ENCODE data around the gene CORO2A.

CORO2A gene

DNA sequence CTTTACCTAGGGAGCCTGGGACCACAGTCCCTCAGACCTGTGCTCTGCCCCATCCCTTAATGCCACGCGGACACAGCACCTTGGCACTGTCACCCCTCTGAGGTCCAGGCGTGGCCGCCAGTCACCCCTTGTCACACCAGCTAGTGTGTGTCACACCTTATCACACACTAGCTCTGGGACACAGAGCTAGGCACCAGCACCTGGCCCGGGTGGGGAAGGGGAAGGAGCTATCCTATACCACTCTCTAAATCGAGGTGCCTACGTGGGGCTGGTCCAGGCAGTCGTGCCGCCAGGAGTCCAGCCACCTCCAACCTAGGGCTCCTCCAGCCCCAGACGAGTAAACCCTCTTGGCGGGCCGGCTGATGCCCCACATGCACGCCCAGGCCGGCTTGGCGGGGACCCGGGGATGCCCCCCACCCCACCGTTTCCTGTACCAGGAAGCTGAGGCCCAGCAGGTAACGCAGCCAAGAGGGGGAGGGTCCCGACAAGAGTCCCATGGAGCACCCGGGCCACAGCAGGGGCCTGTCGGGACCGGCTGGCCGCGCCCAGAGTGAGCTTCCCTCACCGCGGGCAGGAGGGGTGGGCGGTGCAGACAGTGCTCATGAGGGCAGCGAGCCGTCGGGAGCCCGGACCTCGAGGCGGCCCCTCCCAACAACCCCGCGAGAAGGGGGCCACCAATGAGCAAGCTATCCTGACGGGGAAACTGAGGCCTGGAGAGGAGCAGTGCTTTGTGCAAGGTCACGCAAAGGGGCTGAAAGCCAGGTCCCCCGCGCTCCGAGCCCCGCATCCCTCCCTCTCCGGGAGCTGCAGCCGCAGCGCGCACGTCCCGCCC, 550 bp downstream of the CORO2A start:
- no peak for TF ChIP-seq FOXP2 (optimal IDR thresholded peaks at IDR 0.05; ENCODE audit: control extremely low read depth, extremely low read length, insufficient read depth)
- no peak for TF ChIP-seq POLR2AphosphoS5 (IDR thresholded peaks at IDR 0.05; ENCODE audit: borderline replicate concordance, low read depth, low read length)
- no peak for TF ChIP-seq EZH2 (IDR thresholded peaks at IDR 0.05)
- Histone ChIP-seq H3K9me3 (ENCODE audit: low read depth, low read length) (no peaks in the 10 kb centered on the region), H3K9ac (ENCODE audit: insufficient read length) (no peak overlapping the region), H3K27ac (no peak overlapping the region), H3K4me3 (peak overlapping the region; percentile 78), H3K36me3 (ENCODE audit: insufficient read depth, low read length) (no peaks in the 10 kb centered on the region)
- no peak for DNase-seq (ENCODE audit: low read depth, low spot score)

DNA sequence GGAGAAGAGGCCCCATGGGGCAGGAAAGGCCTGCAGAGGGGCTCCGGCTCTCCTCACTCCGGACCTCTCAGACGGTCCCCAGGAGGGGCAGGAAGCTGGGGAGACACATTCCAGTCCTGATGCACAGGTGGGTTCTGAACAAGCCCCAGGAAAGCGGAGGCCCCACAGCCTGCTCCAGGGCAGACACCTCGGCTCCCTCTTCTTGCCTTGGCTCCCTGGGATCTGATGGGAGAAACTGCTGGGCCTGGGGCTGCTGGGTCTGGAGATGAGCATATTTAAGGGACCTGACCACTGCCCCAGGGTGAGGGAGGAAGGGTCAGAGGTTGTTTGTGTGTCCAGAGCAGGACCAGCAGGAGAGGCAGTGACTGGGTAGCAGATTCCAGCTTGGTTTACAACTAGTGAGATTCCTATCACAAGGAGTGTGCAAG, 1.2 kb downstream of the CORO2A start:
- Histone ChIP-seq H3K27ac (no peak overlapping the region), H3K36me3 (ENCODE audit: insufficient read depth, low read length) (no peaks in the 10 kb centered on the region), H3K4me3 (no peak overlapping the region), H3K9me3 (ENCODE audit: low read depth, low read length) (no peaks in the 10 kb centered on the region), H3K9ac (ENCODE audit: insufficient read length) (no peak overlapping the region)
- no peak for DNase-seq (ENCODE audit: low read depth, low spot score)
- TF ChIP-seq EZH2 (IDR thresholded peaks at IDR 0.05), result no peak
- no peak for TF ChIP-seq FOXP2 (optimal IDR thresholded peaks at IDR 0.05; ENCODE audit: control extremely low read depth, extremely low read length, insufficient read depth)
- no peak for TF ChIP-seq POLR2AphosphoS5 (IDR thresholded peaks at IDR 0.05; ENCODE audit: borderline replicate concordance, low read depth, low read length)

DNA sequence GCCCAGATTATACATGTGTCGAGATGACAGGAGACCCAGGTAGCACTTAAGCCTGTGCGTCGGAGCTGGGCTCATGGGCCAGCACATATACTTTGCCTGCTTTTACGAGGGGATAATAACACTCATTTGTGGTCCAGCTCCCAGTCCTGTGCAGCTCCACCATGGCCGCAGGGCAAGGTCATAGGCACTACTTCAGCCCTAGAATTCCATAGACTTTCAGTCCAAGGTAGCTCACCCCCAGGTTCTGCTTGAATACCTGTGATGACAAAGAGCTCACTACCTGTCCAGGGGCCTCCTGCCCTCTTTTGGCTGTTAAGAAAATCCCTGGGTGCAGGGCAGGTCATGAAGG, 1.7 kb downstream of the CORO2A start:
- no peak overlapping the region for H3K27ac ChIP-seq
- no peak for TF ChIP-seq EZH2 (IDR thresholded peaks at IDR 0.05)
- no peak for TF ChIP-seq POLR2AphosphoS5 (IDR thresholded peaks at IDR 0.05; ENCODE audit: borderline replicate concordance, low read depth, low read length)
- no peaks in the 10 kb centered on the region for H3K36me3 ChIP-seq (ENCODE audit: insufficient read depth, low read length)
- H3K9me3 ChIP-seq (ENCODE audit: low read depth, low read length), result no peaks in the 10 kb centered on the region
- H3K9ac ChIP-seq (ENCODE audit: insufficient read length), result no peak overlapping the region
- no peak overlapping the region for H3K4me3 ChIP-seq
- no peak for DNase-seq (ENCODE audit: low read depth, low spot score)

DNA sequence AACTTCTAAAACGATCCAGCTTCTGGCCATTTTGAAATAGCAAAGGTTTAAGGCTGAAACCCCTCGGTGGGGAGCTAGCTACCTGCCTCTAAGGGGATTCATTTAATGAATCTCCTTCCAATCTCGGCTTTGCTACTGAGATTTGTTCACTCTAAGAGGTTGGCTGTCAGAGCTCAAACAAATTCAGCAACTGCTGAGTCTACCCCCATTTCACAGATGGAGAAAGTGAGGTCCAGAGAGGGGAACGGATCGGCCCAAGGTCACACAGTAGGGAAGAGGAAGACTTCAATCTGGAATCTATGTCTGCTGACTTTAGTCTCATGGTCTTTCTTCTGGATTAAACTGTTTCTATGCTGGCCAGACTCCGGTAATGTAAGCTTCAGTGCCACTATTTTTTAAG, 3.0 kb downstream of the CORO2A start:
- TF ChIP-seq EZH2 (IDR thresholded peaks at IDR 0.05), result no peak
- no peak overlapping the region for H3K27ac ChIP-seq
- H3K4me3 ChIP-seq, result no peak overlapping the region
- H3K9ac ChIP-seq (ENCODE audit: insufficient read length), result no peak overlapping the region
- DNase-seq (ENCODE audit: low read depth, low spot score), result no peak
- H3K36me3 ChIP-seq (ENCODE audit: insufficient read depth, low read length), result no peaks in the 10 kb centered on the region
- H3K9me3 ChIP-seq (ENCODE audit: low read depth, low read length), result no peaks in the 10 kb centered on the region

DNA sequence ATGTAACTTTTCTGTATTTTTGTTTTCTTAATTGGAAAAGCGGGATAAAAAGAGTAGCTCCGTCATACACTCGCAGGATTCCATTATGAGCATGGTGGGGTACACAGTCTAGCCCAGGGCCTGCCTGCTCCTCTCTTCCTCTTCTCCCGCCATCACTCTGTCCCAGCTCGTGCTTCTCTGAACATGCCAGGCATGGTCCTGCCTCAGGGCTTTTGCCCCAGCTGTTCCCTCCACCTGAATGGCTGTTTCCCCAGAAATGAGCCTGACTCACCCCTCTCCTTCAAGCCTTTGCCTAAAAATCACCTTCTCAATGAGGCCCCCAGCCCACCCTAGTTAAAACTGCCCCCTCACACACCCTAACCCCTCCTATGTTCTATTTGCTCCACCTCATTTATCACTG, 4.5 kb downstream of the CORO2A start:
- no peaks in the 10 kb centered on the region for H3K9me3 ChIP-seq (ENCODE audit: low read depth, low read length)
- TF ChIP-seq FOXP2 (optimal IDR thresholded peaks at IDR 0.05; ENCODE audit: control extremely low read depth, extremely low read length, insufficient read depth) (no peak), EZH2 (IDR thresholded peaks at IDR 0.05) (no peak), POLR2AphosphoS5 (IDR thresholded peaks at IDR 0.05; ENCODE audit: borderline replicate concordance, low read depth, low read length) (no peak)
- no peak overlapping the region for H3K27ac ChIP-seq
- H3K36me3 ChIP-seq (ENCODE audit: insufficient read depth, low read length), result no peaks in the 10 kb centered on the region
- H3K9ac ChIP-seq (ENCODE audit: insufficient read length), result no peak overlapping the region
- no peak overlapping the region for H3K4me3 ChIP-seq
- DNase-seq (ENCODE audit: low read depth, low spot score), result no peak

DNA sequence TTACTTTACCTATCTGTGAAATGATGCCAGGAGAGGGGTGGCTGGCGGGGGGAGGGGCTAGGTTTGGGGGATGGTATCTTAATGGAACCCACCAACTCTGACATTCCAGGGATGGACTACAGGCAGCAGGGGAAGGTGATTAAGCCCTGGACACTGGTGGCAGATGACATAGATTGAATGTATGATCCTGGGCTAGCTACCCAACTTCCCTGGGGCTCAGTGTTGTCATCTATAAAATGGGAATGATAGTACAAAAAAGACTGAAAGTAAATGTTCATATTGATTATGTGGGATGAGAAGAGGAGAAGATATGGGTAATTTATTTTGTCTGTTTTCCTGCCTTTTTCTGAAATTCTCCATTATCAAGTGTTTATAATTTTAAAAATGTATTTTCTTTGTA, 6.2 kb downstream of the CORO2A start:
- no peak for DNase-seq (ENCODE audit: low read depth, low spot score)
- no peaks in the 10 kb centered on the region for H3K9me3 ChIP-seq (ENCODE audit: low read depth, low read length)
- TF ChIP-seq EZH2 (IDR thresholded peaks at IDR 0.05) (no peak), POLR2AphosphoS5 (IDR thresholded peaks at IDR 0.05; ENCODE audit: borderline replicate concordance, low read depth, low read length) (no peak), FOXP2 (optimal IDR thresholded peaks at IDR 0.05; ENCODE audit: control extremely low read depth, extremely low read length, insufficient read depth) (no peak)
- no peaks in the 10 kb centered on the region for H3K36me3 ChIP-seq (ENCODE audit: insufficient read depth, low read length)
- no peak overlapping the region for H3K4me3 ChIP-seq
- H3K27ac ChIP-seq, result no peak overlapping the region
- no peak overlapping the region for H3K9ac ChIP-seq (ENCODE audit: insufficient read length)

GRCh38 chr9:98185611-98186171, 6.7 kb downstream of the CORO2A start:
- Histone ChIP-seq H3K4me3 (no peak overlapping the region), H3K9me3 (ENCODE audit: low read depth, low read length) (no peaks in the 10 kb centered on the region), H3K27ac (no peak overlapping the region), H3K36me3 (ENCODE audit: insufficient read depth, low read length) (no peaks in the 10 kb centered on the region), H3K9ac (ENCODE audit: insufficient read length) (no peak overlapping the region)
- no peak for TF ChIP-seq POLR2AphosphoS5 (IDR thresholded peaks at IDR 0.05; ENCODE audit: borderline replicate concordance, low read depth, low read length)
- no peak for TF ChIP-seq FOXP2 (optimal IDR thresholded peaks at IDR 0.05; ENCODE audit: control extremely low read depth, extremely low read length, insufficient read depth)
- TF ChIP-seq EZH2 (IDR thresholded peaks at IDR 0.05), result no peak
- DNase-seq (ENCODE audit: low read depth, low spot score), result no peak

DNA sequence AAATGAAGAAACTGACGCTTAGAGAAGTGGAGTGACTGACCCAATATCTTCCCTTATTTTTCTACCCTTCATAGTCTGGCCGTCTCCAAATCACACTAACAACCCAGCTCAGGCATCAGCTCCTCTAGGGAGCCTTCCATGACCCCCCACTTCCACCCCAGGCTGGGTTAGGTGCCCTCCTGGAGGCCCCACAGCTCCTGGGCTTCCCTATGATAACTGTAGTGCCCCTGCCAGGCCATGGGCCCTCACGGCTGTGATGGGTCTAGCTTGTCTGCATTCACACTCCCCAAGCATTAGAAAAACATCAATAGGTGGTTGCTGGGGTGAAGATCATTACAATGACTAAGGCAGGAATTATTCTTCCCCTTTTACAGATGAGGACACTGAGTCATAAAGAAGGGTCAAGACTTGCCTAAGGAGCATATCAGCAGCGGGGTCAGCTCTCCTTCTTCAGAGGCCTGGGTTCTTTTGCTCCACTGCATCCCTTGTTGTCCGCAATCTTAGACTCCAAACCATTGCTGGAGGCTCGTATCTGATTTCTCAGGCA, 7.3 kb downstream of the CORO2A start:
- TF ChIP-seq POLR2AphosphoS5 (IDR thresholded peaks at IDR 0.05; ENCODE audit: borderline replicate concordance, low read depth, low read length), result no peak
- no peak for TF ChIP-seq EZH2 (IDR thresholded peaks at IDR 0.05)
- TF ChIP-seq FOXP2 (optimal IDR thresholded peaks at IDR 0.05; ENCODE audit: control extremely low read depth, extremely low read length, insufficient read depth), result no peak
- Histone ChIP-seq H3K27ac (no peak overlapping the region), H3K4me3 (no peak overlapping the region), H3K9me3 (ENCODE audit: low read depth, low read length) (no peaks in the 10 kb centered on the region), H3K36me3 (ENCODE audit: insufficient read depth, low read length) (no peaks in the 10 kb centered on the region), H3K9ac (ENCODE audit: insufficient read length) (no peak overlapping the region)
- no peak for DNase-seq (ENCODE audit: low read depth, low spot score)

Data from SK-N-MC (cell line).